ENCODE measurements around the gene KIRREL3. TPM values are rescaled to one million over a fixed set of nuclear protein-coding genes. Genes with fewer than 3 reads are reported as not detected.

The KIRREL3 gene
- total and polyA plus RNA-seq, 3 donors from 2014 or later, result 1.0 to 1.1 (median 1.1) TPM

DNA sequence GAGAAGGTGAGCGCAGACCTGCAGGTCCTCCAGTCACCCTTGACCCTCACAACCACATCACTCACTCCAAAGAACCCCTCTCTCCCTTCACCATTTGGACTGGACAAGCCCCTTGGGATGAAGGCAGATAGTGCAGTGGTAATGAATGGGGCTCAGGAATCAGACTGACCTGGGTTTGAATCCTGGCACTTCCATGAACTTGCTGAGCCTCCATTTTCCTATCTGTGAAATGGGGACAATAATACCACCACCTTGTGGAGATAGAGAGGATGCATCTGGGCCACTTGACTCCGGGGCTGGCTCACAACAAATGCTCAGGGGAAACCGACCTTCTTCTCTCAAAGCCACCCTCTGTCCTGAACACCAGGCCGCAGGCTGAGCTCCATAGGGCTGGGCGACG is 467.0 kb downstream of the KIRREL3 start:
- WGBS, 2 donors, result 95 to 100% methylated on average over 5 to 6 of the region's 6 CpGs
- no peaks in the 10 kb centered on the region for H3K9me3 ChIP-seq
- no peaks in the 10 kb centered on the region for H3K27me3 ChIP-seq
- DNase-seq, result no peak
- no peak overlapping the region for H3K27ac ChIP-seq
- H3K4me3 ChIP-seq, result no peak overlapping the region
- TF ChIP-seq, protein P1, sequence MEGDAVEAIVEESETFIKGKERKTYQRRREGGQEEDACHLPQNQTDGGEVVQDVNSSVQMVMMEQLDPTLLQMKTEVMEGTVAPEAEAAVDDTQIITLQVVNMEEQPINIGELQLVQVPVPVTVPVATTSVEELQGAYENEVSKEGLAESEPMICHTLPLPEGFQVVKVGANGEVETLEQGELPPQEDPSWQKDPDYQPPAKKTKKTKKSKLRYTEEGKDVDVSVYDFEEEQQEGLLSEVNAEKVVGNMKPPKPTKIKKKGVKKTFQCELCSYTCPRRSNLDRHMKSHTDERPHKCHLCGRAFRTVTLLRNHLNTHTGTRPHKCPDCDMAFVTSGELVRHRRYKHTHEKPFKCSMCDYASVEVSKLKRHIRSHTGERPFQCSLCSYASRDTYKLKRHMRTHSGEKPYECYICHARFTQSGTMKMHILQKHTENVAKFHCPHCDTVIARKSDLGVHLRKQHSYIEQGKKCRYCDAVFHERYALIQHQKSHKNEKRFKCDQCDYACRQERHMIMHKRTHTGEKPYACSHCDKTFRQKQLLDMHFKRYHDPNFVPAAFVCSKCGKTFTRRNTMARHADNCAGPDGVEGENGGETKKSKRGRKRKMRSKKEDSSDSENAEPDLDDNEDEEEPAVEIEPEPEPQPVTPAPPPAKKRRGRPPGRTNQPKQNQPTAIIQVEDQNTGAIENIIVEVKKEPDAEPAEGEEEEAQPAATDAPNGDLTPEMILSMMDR (IDR thresholded peaks at IDR 0.05), result no peak
- TF ChIP-seq POLR2A (IDR thresholded peaks at IDR 0.05), result no peak
- no peaks in the 10 kb centered on the region for H3K36me3 ChIP-seq (ENCODE audit: low read depth, missing control alignments)
- no peaks in the 10 kb centered on the region for H3K4me1 ChIP-seq
- intact Hi-C loops (cut with DNase I; ENCODE audit: low total_unique reads), result no loop called here

DNA sequence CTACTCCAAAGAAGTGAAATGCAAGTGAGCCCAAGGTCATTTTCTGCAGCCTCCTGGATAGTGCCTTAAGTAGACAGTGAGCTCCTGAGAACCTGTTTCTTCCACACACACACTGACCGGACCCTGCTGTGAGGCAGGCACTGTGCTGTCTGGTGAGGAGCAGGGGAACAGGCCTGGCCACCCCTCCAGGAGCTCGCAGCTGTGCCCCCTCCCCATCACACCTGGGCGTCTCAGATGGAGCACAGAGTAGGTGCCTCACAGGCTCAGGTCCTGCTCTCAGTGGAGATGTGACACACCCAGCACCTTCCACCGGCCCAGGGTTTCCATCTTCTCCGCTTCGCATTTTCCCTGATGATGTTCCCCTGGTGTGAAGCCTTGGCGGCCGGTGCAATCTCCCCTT is 470.2 kb downstream of the KIRREL3 start:
- no peaks in the 10 kb centered on the region for H3K27me3 ChIP-seq
- WGBS, 2 donors, result 91 to 98% methylated on average over 8 of the region's 8 CpGs
- intact Hi-C loops (cut with DNase I; ENCODE audit: low total_unique reads), result no loop called here
- H3K36me3 ChIP-seq (ENCODE audit: low read depth, missing control alignments), result no peaks in the 10 kb centered on the region
- H3K27ac ChIP-seq, result no peak overlapping the region
- TF ChIP-seq POLR2A (IDR thresholded peaks at IDR 0.05), result no peak
- TF ChIP-seq, protein P1 (IDR thresholded peaks at IDR 0.05), result no peak
- H3K9me3 ChIP-seq, result no peaks in the 10 kb centered on the region
- no peak for DNase-seq
- no peak overlapping the region for H3K4me3 ChIP-seq
- H3K4me1 ChIP-seq, result no peaks in the 10 kb centered on the region

DNA sequence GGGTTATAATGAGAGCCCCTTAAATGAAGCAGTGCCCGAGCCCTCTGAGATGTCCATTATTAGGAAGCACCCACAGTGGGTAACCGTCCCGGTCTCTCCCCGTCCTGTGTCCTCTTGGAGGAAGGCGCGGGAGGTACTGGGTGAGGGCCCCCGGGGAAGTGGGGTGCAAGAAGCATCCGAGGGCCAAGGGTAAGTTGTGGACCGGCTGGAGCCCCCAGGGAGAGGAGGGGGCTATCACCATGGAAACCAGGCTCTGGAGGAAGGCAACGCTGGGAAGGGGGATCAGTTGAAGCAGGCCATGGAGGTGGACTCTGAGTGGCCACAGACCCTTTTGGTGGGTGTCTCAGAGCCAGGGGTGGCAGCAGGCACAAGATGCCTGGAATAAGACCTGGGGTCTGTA is 471.5 kb downstream of the KIRREL3 start:
- WGBS, 2 donors, result 84 to 89% methylated on average over 10 of the region's 10 CpGs
- DNase-seq, result no peak

DNA sequence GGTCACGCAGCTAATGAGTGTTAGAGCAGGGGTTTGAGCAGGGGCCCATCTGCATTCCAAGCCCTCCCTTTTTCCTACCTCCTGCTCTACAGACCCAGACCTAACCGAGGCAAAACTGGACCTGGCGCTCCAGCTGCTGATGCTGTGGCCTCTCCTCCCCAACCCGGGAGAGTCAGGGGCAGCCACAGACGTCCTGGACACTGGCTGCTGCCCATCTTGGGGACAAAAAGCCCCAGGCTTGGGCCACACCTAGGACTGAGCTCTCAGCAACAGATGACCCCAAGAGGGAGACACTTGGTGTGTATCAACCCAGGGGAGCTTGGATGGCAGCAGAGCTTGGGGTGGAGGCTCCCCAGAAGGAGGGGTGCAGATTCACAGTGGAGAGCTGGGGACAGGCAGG is 472.5 kb downstream of the KIRREL3 start:
- Histone ChIP-seq H3K27me3 (no peaks in the 10 kb centered on the region), H3K4me3 (no peak overlapping the region), H3K9me3 (no peaks in the 10 kb centered on the region), H3K27ac (no peak overlapping the region), H3K4me1 (no peaks in the 10 kb centered on the region), H3K36me3 (ENCODE audit: low read depth, missing control alignments) (no peaks in the 10 kb centered on the region)
- intact Hi-C loops (cut with DNase I; ENCODE audit: low total_unique reads), result no loop called here
- no peak for DNase-seq
- TF ChIP-seq POLR2A (IDR thresholded peaks at IDR 0.05), result no peak
- TF ChIP-seq, protein P1 (IDR thresholded peaks at IDR 0.05), result no peak
- 67% methylated on average over 5 of the region's 5 CpGs; no CpG with 5 or more reads in 1 of the 2 donors for WGBS, 2 donors

More for the DNA sequence above, 471.5 kb downstream of the KIRREL3 start:
- Histone ChIP-seq H3K9me3 (no peaks in the 10 kb centered on the region), H3K4me1 (no peaks in the 10 kb centered on the region), H3K27me3 (no peaks in the 10 kb centered on the region), H3K4me3 (no peak overlapping the region), H3K27ac (no peak overlapping the region), H3K36me3 (ENCODE audit: low read depth, missing control alignments) (no peaks in the 10 kb centered on the region)
- TF ChIP-seq, protein P1 (IDR thresholded peaks at IDR 0.05), result no peak
- TF ChIP-seq POLR2A (IDR thresholded peaks at IDR 0.05), result no peak
- intact Hi-C loops (cut with DNase I; ENCODE audit: low total_unique reads), result no loop called here

DNA sequence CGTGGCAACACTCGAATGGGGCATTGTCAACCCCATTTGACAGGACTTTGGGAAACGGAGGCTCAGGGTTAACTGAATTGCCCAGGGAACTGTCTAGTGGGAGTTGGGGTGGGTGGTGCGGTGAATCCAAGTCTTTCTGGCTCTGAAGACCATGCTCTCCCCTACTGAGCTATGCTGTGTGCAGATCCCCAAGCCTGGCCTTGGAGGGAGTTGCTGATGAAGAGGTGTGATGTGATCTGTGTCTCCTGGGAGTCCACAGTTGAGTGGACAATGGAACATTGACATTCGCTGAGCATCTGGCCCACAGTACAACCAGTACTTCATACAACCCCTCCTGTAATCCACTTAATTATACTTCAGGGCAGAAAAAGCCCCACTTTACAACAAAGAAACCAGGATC is 472.9 kb downstream of the KIRREL3 start:
- no peaks in the 10 kb centered on the region for H3K4me1 ChIP-seq
- TF ChIP-seq POLR2A (IDR thresholded peaks at IDR 0.05), result no peak
- TF ChIP-seq, protein P1 (IDR thresholded peaks at IDR 0.05), result no peak
- H3K36me3 ChIP-seq (ENCODE audit: low read depth, missing control alignments), result no peaks in the 10 kb centered on the region
- no peaks in the 10 kb centered on the region for H3K27me3 ChIP-seq
- no peaks in the 10 kb centered on the region for H3K9me3 ChIP-seq
- intact Hi-C loops (cut with DNase I; ENCODE audit: low total_unique reads), result no loop called here
- no peak overlapping the region for H3K4me3 ChIP-seq
- no peak for DNase-seq
- no peak overlapping the region for H3K27ac ChIP-seq
- 83 to 84% methylated on average over 5 of the region's 5 CpGs for WGBS, 2 donors

Data from testis (tissue), 3 donors.